Breast epithelium (tissue), 3 donors: Measurements from ENCODE around the gene VEGFB.

ENCODE experiments used
- CTCF ChIP-seq, 3 donors: fragments of 450-650 bp; IDR thresholded peaks; one replicate each; pipeline ENCODE4 v1.5.1; 2016 to 2017; ENCODE audit warnings: antibody characterized with exemption in 3 of 3, mild to moderate bottlenecking in 3 of 3, moderate library complexity in 3 of 3
- POLR2AphosphoS5 ChIP-seq, 3 donors: sonication (generic); formaldehyde crosslinking; IDR thresholded peaks; one replicate each; pipeline ENCODE4 v1.6.1; 2017; ENCODE audit warnings: antibody characterized with exemption in 3 of 3

GRCh38 chr11:64249038-64249437, 14.7 kb downstream of the VEGFB start:
- TF ChIP-seq POLR2AphosphoS5 (IDR thresholded peaks at IDR 0.05): no peak
- no peak for TF ChIP-seq CTCF (IDR thresholded peaks at IDR 0.05)
